Upper lobe of left lung (tissue), 4 donors: Measurements from ENCODE around the gene HOGA1.

Experiments
- CTCF ChIP-seq, 6 experiments: fragments of 450-650 bp in 4 of 6; fragments of 200-600 bp in 2 of 6; sonication (generic) in 2 of 6; IDR thresholded peaks; one replicate each; pipeline ENCODE4 v1.5.1; 2016 to 2019; ENCODE audit warnings: antibody characterized with exemption in 6 of 6
- POLR2A ChIP-seq, 4 donors: fragments of 450-650 bp; IDR thresholded peaks; one replicate each; pipeline ENCODE4 v1.5.1; 2016 to 2017; ENCODE audit warnings: antibody characterized with exemption in 4 of 4, mild to moderate bottlenecking in 2 of 4

GRCh38 chr10:97566336-97566996 lies 17.7 kb upstream of the HOGA1 start:
- TF ChIP-seq CTCF (IDR thresholded peaks at IDR 0.05) = no peak
- TF ChIP-seq POLR2A (IDR thresholded peaks at IDR 0.05) = no peak
